ENCODE data around the gene HOMEZ. TPM values are rescaled to one million over a fixed set of nuclear protein-coding genes. Genes with fewer than 3 reads are reported as not detected.

The HOMEZ gene
- total and polyA plus RNA-seq, 2 donors (not counting 3 experiments of a cell fraction or from before 2014, with no cell fraction given), result 11.3 to 16.8 TPM

DNA sequence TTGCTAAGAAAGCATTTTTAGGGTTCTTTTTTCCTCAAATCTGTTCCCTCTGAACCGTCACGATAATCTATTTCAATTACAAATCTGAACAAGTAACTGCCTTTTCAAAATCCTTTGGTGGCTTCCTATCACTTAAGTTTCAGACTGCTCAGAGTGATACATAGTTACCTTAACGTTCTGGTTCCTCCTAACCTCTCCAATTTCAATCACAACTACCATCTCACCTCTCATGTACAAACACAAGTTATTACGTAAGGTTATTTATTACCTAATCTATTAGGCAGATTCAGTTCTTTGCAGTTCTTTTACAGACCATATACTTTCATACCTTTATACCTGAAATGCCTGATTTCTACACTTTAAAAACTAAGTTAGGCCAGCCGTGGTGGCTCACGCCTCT is 36.1 kb downstream of the HOMEZ start:
- Histone ChIP-seq H3K27me3 (ENCODE audit: control insufficient read depth in 2 of 2, insufficient read depth in 2 of 2, low read length in 2 of 2) (peaks cover 8 to 10% of the 10 kb centered on the region in 2 experiments), H4K20me1 (replicated peaks; ENCODE audit: control insufficient read depth, extremely low read depth, insufficient read depth, low read length) (no peaks in the 10 kb centered on the region), H2AFZ (ENCODE audit: low read depth, low read length) (no peak overlapping the region), H3K4me3 (replicated peaks in 1 of 3; ENCODE audit: insufficient read depth in 1 of 3, low read depth in 1 of 3, low read length in 3 of 3) (no peak overlapping the region), H3K36me3 (ENCODE audit: control insufficient read depth in 2 of 2, extremely low read depth in 1 of 2, insufficient read depth in 2 of 2, low read length in 2 of 2) (no peaks in the 10 kb centered on the region), H3K9ac (replicated peaks; ENCODE audit: extremely low read depth, insufficient read depth, low read length) (no peak overlapping the region), H3K27ac (ENCODE audit: insufficient read depth, low read depth, low read length) (no peak overlapping the region), H3K9me3 (replicated peaks; ENCODE audit: control insufficient read depth, insufficient read depth, low read length) (no peaks in the 10 kb centered on the region), H3K4me1 (ENCODE audit: control insufficient read depth, extremely low read depth, insufficient read depth, low read length) (no peaks in the 10 kb centered on the region), H3K9me1 (replicated peaks; ENCODE audit: control insufficient read depth, extremely low read depth, insufficient read depth, low read length) (no peaks in the 10 kb centered on the region), H3K79me2 (ENCODE audit: control insufficient read depth, insufficient read depth, low read length) (no peaks in the 10 kb centered on the region), H3K4me2 (ENCODE audit: insufficient read depth, low read length) (no peak overlapping the region)
- DNase-seq (ENCODE audit: low read depth, low spot score), result no peak
- intact Hi-C loops (cut with micrococcal nuclease), result no loop called here
- TF ChIP-seq, protein P1, sequence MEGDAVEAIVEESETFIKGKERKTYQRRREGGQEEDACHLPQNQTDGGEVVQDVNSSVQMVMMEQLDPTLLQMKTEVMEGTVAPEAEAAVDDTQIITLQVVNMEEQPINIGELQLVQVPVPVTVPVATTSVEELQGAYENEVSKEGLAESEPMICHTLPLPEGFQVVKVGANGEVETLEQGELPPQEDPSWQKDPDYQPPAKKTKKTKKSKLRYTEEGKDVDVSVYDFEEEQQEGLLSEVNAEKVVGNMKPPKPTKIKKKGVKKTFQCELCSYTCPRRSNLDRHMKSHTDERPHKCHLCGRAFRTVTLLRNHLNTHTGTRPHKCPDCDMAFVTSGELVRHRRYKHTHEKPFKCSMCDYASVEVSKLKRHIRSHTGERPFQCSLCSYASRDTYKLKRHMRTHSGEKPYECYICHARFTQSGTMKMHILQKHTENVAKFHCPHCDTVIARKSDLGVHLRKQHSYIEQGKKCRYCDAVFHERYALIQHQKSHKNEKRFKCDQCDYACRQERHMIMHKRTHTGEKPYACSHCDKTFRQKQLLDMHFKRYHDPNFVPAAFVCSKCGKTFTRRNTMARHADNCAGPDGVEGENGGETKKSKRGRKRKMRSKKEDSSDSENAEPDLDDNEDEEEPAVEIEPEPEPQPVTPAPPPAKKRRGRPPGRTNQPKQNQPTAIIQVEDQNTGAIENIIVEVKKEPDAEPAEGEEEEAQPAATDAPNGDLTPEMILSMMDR (IDR thresholded peaks at IDR 0.05; ENCODE audit: extremely low read depth in 1 of 2, insufficient read depth in 1 of 2, low read depth in 1 of 2, low read length in 2 of 2), result no peak
- TF ChIP-seq MYC (IDR thresholded peaks at IDR 0.05; ENCODE audit: low read depth, low read length) (no peak), GATA2 (IDR thresholded peaks at IDR 0.05; ENCODE audit: insufficient read depth, insufficient read length, low read depth, low read length) (no peak), POLR2A (IDR thresholded peaks at IDR 0.05; ENCODE audit: low read depth, low read length) (no peak), EZH2 (IDR thresholded peaks at IDR 0.05; ENCODE audit: borderline replicate concordance, low read depth, low read length, severe bottlenecking) (no peak), FOS (IDR thresholded peaks at IDR 0.05; ENCODE audit: borderline replicate concordance, insufficient read depth, low read length) (no peak), JUN (IDR thresholded peaks at IDR 0.05; ENCODE audit: borderline replicate concordance, insufficient read depth, insufficient read length, low read depth) (no peak)
- TF ChIP-seq, protein P2, sequence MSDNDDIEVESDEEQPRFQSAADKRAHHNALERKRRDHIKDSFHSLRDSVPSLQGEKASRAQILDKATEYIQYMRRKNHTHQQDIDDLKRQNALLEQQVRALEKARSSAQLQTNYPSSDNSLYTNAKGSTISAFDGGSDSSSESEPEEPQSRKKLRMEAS (IDR thresholded peaks at IDR 0.05; ENCODE audit: insufficient read depth, insufficient read length), result no peak
- no peak for FAIRE-seq
- no TSS peak for BruUV-seq (replicated peaks)
- POLR2A ChIA-PET, result no interaction called here
- CTCF ChIA-PET, result interaction anchor here (1.0 to 1.3 kb wide), 4 partner anchors 9 to 129 kb away, joined by 3 read pairs; no protein-coding TSS in a partner anchor
- dilution Hi-C loops (cut with MboI; ENCODE audit: extremely low pct_ligation_motif_present, low sequenced_read_pairs), result no loop called here

All from endothelial cell of umbilical vein (primary cell).